NCI-H2029 treated with DMSO at 0.1 percent for 48 hours (cell line): Measurements from ENCODE around the gene ATP8B3.

Source experiments
- DNase-seq: peaks from one replicate; lab custom pipeline; 2025; lab: John Stamatoyannopoulos, UW

The ATP8B3 gene

GRCh38 chr19:1756264-1756663 lies 55.8 kb downstream of the ATP8B3 start:
- no peak for DNase-seq

GRCh38 chr19:1755467-1756171 lies 56.5 kb downstream of the ATP8B3 start:
- no peak for DNase-seq

GRCh38 chr19:1754636-1755466 lies 57.2 kb downstream of the ATP8B3 start:
- no peak for DNase-seq

- DNase-seq, result no peak
These were observed 57.9 kb downstream of the ATP8B3 start for GRCh38 chr19:1754018-1754635.

- no peak for DNase-seq
These were observed 59.0 kb downstream of the ATP8B3 start, which contains the start of gene ONECUT3 for GRCh38 chr19:1752757-1753728. ONECUT3 (plus strand) TSS chr19:1753506; CDS start chr19:1753663, 157 bp downstream.

- DNase-seq, result no peak
These were observed 59.9 kb downstream of the ATP8B3 start for GRCh38 chr19:1752009-1752756.

GRCh38 chr19:1751367-1752008 lies 60.6 kb downstream of the ATP8B3 start:
- no peak for DNase-seq

GRCh38 chr19:1750343-1751021 lies 61.6 kb downstream of the ATP8B3 start:
- no peak for DNase-seq

- no peak for DNase-seq
These were observed 62.4 kb downstream of the ATP8B3 start for GRCh38 chr19:1749373-1750342.

GRCh38 chr19:1748873-1749341 lies 63.2 kb downstream of the ATP8B3 start:
- DNase-seq, result no peak

GRCh38 chr19:1748115-1748872 lies 63.8 kb downstream of the ATP8B3 start:
- no peak for DNase-seq

- no peak for DNase-seq
These were observed 64.6 kb downstream of the ATP8B3 start for GRCh38 chr19:1747285-1748114.

- DNase-seq, result no peak
These were observed 65.4 kb downstream of the ATP8B3 start for GRCh38 chr19:1746401-1747284.

GRCh38 chr19:1745589-1746031 lies 66.5 kb downstream of the ATP8B3 start:
- no peak for DNase-seq

- DNase-seq, result no peak
These were observed 67.1 kb downstream of the ATP8B3 start for GRCh38 chr19:1744822-1745563.
